Chondrocyte (in vitro differentiated cells): ENCODE results near the gene PTEN. TPM values are rescaled to one million over a fixed set of nuclear protein-coding genes. Genes with fewer than 3 reads are reported as not detected.

Experiments used
- DNase-seq: peaks from one replicate; pipeline ENCODE4 v3.0.0; 2021; ENCODE audit warnings: mixed read lengths, low spot score
- H3K27ac Mint-ChIP-seq: one replicate; pipeline ENCODE4 v1.8.0; 2021; ENCODE audit warnings: mild to moderate bottlenecking, moderate library complexity, mixed read lengths; ENCODE audit not compliant: unreplicated experiment
- H3K27me3 Mint-ChIP-seq: 2 replicates; pipeline ENCODE4 v1.8.0; 2021; ENCODE audit warnings: low read depth, mixed read lengths
- H3K36me3 Mint-ChIP-seq: 2 replicates; pipeline ENCODE4 v1.8.0; 2021; ENCODE audit warnings: low read depth, mixed read lengths
- H3K4me1 Mint-ChIP-seq: 2 replicates; pipeline ENCODE4 v1.8.0; 2021; ENCODE audit warnings: low read depth, mild to moderate bottlenecking, mixed read lengths
- H3K4me3 Mint-ChIP-seq: one replicate; pipeline ENCODE4 v1.8.0; 2021; ENCODE audit warnings: mild to moderate bottlenecking, moderate library complexity, mixed read lengths; ENCODE audit not compliant: unreplicated experiment
- H3K9me3 Mint-ChIP-seq: 2 replicates; pipeline ENCODE4 v1.8.0; 2021; ENCODE audit warnings: low read depth, mixed read lengths
- total RNA-seq: library from RNA; stranded (reverse); gene quantifications from 3 replicates; pipeline ENCODE4 v1.2.1, GENCODE V29; 2021
- TF ChIP-seq, protein P1 (sequence below): fragments of 200-600 bp; sonication (generic); IDR thresholded peaks from 2 replicates; pipeline ENCODE4 v1.5.0; 2021; ENCODE audit warnings: antibody characterized with exemption, mild to moderate bottlenecking, moderate library complexity

The PTEN gene
- total RNA-seq, 1 donor from 2014 or later = 85.4 TPM

DNA sequence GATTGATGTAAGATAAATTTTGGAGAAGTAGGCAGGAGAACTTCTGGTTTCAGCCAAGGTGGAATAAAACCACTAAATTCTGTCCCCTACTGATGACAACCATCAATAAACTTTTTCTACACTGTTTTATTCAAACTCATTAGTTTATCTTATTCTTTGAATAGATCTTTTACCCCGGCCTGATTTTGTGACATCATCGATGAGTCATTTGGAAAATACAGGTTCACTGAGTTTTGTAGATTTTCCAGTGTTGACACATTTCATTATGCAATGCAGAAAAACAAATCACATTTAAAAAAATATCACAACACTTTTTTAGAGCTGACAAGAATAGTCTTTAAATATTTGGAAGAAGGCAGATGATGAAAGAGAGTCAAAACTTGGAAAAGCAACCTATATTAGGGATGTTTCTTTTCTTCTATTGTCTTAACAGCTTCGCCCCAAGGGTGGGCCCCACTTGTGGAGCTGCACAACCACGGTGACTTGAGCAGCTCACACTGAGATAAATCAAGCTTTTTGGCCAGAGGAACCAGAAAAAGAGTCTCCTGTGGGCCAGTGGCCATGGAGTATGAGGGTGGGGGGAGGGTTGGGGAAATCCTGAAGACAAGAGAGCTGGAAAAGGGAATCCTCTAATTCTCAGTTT lies 112.8 kb downstream of the PTEN start:
- H3K9me3 Mint-ChIP-seq = peaks cover 4% of the 10 kb centered on the region
- H3K4me1 Mint-ChIP-seq = peaks cover 33% of the 10 kb centered on the region
- H3K27ac Mint-ChIP-seq = no peak overlapping the region
- no peak overlapping the region for H3K4me3 Mint-ChIP-seq
- TF ChIP-seq, protein P1, sequence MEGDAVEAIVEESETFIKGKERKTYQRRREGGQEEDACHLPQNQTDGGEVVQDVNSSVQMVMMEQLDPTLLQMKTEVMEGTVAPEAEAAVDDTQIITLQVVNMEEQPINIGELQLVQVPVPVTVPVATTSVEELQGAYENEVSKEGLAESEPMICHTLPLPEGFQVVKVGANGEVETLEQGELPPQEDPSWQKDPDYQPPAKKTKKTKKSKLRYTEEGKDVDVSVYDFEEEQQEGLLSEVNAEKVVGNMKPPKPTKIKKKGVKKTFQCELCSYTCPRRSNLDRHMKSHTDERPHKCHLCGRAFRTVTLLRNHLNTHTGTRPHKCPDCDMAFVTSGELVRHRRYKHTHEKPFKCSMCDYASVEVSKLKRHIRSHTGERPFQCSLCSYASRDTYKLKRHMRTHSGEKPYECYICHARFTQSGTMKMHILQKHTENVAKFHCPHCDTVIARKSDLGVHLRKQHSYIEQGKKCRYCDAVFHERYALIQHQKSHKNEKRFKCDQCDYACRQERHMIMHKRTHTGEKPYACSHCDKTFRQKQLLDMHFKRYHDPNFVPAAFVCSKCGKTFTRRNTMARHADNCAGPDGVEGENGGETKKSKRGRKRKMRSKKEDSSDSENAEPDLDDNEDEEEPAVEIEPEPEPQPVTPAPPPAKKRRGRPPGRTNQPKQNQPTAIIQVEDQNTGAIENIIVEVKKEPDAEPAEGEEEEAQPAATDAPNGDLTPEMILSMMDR = no peak
- H3K27me3 Mint-ChIP-seq = no peaks in the 10 kb centered on the region
- no peaks in the 10 kb centered on the region for H3K36me3 Mint-ChIP-seq
- no peak for DNase-seq

DNA sequence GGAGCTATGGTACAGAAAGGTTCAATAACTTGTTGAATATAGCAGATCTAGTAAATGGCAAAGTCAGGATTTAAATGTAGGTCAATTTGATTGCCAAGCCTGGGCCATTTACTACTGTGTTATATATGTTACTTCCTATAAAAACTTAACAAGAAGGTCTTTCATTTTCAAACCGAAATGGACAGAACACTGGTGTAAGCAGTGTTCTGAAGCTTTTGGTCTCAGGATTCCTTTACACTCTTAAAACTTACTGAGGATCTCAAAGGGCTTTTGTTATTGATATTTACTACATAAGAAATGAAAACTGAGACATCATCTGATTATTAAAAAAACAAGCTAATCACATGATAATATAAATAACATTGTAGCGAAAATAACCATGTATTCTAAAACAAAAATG lies 114.7 kb downstream of the PTEN start:
- TF ChIP-seq, protein P1 = no peak
- Mint-ChIP-seq H3K4me1 (peaks cover 23% of the 10 kb centered on the region), H3K9me3 (no peaks in the 10 kb centered on the region), H3K36me3 (no peaks in the 10 kb centered on the region), H3K27me3 (no peaks in the 10 kb centered on the region), H3K4me3 (no peak overlapping the region), H3K27ac (no peak overlapping the region)
- no peak for DNase-seq

DNA sequence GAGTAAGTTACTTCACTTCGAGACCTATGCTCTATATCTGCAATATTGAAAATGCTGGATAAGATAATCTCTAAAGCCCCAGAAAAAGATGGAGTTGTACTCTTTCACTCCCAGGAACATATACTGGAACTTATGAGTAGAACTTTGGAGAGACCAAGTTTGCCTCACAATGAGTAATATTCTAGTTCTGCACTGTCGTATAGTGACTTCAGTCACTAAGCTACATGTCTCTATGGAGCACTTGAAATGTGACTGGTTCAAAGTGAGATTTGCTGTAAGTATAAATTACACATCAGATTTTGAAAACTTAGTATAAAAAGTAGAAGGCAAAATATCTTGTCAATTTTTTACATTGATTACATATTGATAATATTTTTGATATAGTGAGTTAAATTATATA lies 116.4 kb downstream of the PTEN start:
- DNase-seq = no peak
- TF ChIP-seq, protein P1 = no peak
- Mint-ChIP-seq H3K4me3 (no peak overlapping the region), H3K27me3 (no peaks in the 10 kb centered on the region), H3K36me3 (no peaks in the 10 kb centered on the region), H3K27ac (no peak overlapping the region), H3K4me1 (peaks cover 15% of the 10 kb centered on the region), H3K9me3 (peaks cover 4% of the 10 kb centered on the region)

DNA sequence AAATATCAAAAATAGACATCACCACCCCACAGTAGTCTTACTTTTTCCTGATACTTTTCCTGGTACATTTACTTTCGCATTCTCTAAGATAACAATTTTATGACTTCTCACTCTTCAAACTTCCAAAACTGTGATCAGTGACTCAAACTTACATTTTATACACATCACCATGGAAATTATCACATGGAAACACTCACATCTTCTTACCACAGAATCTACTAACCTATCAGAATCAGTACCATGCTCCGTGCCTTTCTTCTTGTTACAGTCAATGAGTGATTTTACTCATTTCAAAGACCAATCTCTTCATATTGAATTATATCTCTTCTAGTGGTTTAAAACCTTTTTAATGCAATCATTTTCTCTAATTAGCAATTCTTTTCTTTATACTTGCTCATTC lies 120.3 kb downstream of the PTEN start:
- Mint-ChIP-seq H3K27me3 (no peaks in the 10 kb centered on the region), H3K36me3 (no peaks in the 10 kb centered on the region), H3K4me1 (peaks cover 4% of the 10 kb centered on the region), H3K27ac (no peak overlapping the region), H3K4me3 (no peak overlapping the region), H3K9me3 (peaks cover 6% of the 10 kb centered on the region)
- TF ChIP-seq, protein P1 = no peak
- no peak for DNase-seq

DNA sequence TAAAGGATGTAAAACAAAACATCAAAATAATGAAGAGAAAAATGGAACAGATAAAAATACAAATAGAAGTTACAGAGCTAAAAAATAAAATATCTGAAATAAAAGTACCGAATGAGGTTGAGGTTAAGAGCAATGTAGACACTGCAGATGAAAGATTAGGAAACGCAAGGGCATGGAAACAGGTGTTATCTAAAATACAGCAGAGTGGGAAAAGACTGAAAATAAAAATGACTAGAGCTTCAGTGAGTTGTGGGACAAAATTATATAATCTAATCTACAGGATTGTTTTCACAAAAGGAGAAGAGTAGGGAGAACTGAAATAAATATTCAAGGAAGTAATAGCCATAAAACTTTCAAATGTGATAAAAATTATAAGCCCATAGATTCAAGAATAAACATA lies 123.8 kb downstream of the PTEN start:
- Mint-ChIP-seq H3K27ac (no peak overlapping the region), H3K4me3 (no peak overlapping the region), H3K36me3 (no peaks in the 10 kb centered on the region), H3K4me1 (peaks cover 9% of the 10 kb centered on the region), H3K9me3 (peaks cover 7% of the 10 kb centered on the region), H3K27me3 (no peaks in the 10 kb centered on the region)
- DNase-seq = no peak
- TF ChIP-seq, protein P1 = no peak
